ENCODE measurements around the gene IL10RB.

GRCh38 chr21:33231526-33231925 lies 34.6 kb upstream of the IL10RB start:
- TF ChIP-seq CTCF (IDR thresholded peaks at IDR 0.05) (no peak), POLR2A (IDR thresholded peaks at IDR 0.05) (no peak)
